Raji (cell line): ENCODE data around the gene AFAP1.

ENCODE experiments used
- POLR2A ChIP-seq: IDR thresholded peaks from 2 replicates; pipeline ENCODE4 v1.6.1; 2011; ENCODE audit warnings: low read depth, low read length, control low read depth; ENCODE audit not compliant: insufficient read depth

The AFAP1 gene

DNA sequence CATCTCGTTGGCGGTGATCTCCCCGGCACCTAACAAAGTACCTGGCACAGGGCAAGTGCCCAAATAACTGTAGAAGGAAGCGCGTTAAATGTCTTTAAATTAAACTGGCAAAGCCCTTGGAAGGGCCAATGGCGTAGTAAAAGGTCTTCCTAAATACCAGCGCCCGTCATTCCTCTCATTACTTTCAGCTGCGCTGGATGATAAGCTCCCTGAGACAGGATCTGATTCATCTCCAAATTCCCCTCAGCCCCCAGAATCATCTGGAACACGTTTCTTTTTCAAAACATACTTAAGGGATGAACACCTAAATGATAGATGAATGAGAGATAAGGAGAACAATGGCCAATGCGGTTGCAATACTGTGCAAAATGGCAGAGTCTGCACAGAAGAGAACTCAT is 95.1 kb downstream of the AFAP1 start:
- no peak for TF ChIP-seq POLR2A

DNA sequence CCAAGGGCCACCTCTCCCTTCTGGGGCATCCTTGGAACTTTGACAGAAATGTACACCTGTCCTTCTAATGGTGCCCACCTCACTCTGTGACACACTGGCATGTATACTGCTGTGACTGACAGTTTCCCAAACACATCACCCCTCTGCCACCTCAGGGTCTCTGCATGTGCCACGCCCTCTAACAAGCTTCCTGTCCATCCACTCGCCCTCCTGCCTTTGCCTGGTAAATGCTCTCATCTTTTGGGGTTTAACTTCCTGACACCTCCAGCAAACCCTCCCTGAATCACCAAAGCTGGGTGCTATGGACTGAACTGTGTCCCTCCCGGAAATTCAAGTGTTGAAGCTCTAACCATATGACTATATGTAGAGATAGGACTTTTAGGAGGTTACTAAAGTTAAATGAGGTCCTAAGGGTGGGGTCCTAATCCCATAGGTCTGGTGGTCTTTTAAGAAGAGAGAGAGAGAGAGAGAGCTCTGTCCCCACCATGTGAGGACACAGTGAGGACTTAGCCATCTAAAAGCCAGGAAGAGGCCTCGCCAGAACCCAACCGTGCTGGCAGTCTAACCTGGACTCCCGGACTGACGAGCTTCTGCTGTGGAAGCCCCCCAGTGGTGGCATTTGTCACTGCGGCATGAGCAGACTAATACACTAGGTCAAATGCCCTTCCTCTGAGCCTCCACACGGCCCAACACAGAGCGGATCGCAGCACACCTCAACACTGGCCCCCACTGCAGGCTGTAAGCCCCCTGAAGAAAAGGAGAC is 95.6 kb downstream of the AFAP1 start:
- no peak for TF ChIP-seq POLR2A

DNA sequence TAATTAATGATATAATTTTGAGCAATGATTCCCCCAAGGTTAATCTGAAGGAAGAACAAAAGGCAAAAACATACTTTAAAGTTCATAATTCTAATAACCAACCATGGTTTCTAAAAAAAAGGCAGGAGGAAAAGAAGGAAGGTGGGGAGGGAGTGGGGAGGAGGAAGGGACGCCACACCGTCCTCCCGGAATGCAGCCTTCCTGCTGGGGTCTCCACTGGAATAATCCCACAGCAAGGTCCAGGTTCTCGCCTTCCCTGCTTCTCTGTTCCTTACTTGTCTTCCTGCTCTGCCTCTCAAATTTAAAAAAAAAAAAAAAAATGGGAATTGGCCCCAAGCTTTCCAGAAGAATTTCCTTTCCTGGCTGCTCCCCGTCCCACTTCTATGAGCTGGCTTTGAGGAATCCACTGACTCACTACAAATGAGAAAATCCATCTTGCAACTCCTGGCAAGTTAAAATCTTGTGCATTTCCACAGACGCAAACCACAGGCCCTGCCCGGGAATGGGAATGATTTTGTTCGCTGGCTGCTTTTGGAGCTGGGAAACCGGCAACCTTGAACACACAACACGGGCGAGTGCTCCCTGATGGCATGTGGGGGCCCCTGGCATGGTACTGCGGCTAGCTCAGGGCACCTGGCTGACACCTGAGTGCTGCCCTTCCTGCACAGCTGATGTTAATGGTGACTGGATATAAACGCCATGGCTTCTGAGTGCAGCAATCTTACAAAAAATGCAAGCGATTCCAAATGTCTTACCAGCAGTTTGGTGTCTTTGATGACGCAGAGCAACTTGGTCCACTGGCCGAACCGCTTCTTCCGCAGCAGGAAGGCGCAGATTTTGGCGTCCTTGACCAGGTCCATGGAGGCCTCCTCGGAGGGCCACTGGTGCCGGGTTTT is 97.0 kb downstream of the AFAP1 start:
- TF ChIP-seq POLR2A, result no peak

DNA sequence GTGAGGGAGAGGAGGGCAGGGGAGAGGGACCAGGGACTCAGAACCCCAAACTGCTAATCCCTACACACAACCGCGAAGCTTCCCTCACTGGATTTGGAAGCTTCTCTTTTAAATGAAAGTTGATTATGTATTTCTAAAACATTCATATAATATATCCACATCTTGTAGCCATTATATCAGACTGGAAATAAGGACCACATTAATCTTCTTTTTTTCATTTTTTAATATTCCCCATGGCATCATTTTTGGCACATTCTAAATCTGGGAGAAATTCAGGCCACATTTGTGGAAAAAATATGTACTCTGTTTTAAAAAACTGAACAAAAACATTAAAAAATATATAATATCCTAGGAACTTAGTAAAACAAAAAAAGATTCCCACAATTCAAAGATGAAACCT is 97.8 kb downstream of the AFAP1 start:
- no peak for TF ChIP-seq POLR2A

DNA sequence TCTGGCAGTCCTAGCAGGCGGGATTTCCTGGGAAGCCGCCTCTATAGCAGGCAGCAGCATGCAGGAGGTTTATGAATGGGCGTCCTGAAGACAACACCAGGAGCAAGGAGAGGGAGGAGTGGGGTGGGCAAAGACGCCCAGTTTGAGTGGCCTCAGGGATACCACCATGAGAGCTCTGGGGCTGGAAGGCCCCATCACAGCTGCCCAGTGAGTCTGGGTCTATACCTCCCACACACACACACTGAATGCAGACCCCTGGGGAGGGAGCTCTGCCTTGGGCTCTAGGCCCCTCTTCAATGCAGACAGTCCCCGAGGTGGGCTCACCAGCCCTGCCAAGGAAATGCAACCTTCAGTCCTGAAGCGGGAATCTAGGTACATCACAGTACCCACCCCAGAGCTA is 98.6 kb downstream of the AFAP1 start:
- no peak for TF ChIP-seq POLR2A

DNA sequence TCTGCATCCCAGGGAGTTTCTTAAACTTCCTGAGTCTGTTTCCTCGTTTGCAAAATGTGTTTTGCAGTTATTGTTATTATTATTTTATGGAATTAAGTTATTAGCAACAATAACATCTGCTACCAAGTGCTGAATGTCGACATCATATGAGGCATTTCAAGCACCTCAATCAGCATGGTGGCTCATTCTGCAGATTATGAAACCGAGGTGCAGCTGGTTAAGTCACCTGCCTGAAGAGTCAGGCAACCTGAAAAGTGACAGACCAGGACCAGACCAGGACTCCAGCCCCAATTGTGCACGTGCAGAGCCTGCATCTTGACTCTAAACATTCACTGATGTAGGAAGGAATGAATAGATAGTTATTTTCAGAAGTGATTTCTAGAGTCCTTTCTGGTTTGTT is 99.8 kb downstream of the AFAP1 start:
- TF ChIP-seq POLR2A, result no peak

DNA sequence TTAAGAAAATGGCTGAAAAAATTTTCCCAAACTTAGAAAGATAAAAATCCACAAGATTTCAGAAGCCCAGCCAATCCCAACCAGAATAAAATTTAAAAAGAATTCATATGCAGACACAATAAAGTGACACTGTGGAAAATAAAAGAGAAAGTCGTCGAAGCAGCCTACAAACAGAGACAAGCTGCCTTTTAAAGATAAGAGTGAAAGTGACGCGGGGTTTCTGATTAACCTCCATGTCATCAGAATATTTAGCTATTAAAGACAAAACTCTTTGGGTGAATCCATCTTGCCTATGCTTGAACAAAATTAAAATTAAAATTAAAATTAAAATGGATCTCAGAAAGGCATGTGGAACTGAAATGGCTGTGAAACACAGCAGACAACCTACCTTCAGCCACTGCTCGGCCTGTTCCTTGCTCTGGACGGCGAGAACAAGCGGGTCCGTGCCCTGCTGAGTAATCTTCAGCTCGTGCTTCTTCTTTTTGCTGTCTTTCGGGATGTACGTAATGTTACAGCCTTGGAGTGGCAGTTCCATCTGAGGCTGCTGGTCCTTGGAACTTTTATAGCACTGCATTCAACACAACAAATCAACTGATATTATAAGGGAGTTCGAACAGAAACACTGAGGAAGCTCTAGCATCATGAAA is 101.4 kb downstream of the AFAP1 start:
- TF ChIP-seq POLR2A, result no peak

DNA sequence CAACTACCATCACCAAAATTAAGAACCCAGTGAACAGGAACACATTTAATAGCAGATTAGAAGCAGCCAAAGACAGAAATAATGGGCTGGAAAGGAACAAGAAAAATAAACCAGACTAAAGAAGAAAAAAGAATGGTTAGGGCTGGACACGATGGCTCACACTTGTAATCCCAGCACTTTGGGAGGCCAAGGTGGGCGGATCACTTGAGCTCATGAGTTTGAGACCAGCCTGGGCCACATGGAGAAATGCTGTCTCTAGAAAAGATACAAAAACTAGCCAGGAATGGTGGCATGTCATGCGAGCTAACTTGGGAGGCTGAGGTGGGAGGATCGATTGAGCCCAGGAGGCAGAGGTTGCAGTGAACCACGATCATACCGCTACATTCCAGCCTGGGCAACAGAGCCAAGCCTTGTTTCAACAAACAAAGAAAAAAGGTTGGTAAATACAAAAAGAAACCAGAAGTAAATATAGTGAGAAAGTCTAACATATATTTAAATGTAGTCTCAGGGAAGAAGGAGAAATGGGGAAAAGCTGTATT is 102.0 kb downstream of the AFAP1 start:
- TF ChIP-seq POLR2A, result no peak

DNA sequence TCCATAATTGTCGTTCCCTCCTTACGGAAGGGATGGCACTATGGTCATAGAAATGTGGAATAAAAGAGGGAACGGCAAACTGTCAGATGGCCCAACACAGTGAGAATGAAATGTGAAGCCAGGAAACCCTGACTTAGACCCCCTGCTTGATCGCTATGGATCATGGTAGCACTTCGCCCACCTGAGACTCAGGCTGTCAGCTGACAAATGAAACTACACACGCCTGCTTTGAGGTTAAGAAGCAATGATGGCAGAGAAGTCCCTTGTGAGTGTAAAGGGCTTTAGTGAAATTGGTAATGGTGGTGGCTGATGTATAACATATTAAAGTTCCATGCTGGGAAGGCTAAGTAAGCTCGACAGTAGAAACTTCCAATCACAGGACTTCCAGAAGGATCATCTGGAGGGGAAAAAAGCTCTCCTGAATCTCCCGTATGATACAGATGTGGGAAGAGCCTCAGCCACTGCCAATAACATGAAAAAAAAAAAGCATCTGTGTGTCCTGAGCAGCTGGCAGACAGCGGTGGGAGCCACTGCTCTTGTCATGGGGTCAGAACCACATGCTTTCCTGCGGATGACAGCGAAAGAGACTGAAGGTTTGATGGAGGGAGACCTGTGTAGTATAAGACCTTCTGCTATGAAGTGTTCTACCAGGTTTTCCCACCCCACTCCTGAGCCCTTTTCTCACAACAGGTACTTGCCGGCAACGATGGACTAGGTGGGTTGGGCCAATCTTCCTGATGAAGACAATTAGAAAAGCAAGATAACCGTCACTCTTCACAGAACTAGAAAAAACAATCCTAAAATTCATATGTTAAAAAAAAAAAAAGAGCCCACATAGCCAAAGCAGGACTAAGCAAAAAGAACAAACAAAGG is 107.6 kb downstream of the AFAP1 start:
- no peak for TF ChIP-seq POLR2A

DNA sequence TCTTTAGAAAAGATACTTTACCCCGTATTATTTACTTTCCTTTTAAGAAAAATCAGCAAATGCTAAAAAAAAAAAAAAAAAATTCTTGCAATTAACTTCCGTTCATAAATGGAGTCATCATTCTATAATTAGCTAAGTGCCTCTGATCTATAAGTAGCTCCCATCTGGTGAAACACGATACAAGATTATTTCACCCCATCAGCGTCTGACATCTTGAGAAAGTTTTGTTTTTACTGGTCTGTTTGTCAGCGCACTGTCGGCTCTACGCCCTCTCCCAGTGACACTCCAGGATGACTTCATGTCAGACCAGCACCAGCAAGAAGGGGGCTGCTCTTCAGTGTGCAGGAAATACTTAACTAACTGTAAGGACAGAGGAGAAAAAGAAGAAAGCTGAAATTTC is 108.3 kb downstream of the AFAP1 start:
- no peak for TF ChIP-seq POLR2A

DNA sequence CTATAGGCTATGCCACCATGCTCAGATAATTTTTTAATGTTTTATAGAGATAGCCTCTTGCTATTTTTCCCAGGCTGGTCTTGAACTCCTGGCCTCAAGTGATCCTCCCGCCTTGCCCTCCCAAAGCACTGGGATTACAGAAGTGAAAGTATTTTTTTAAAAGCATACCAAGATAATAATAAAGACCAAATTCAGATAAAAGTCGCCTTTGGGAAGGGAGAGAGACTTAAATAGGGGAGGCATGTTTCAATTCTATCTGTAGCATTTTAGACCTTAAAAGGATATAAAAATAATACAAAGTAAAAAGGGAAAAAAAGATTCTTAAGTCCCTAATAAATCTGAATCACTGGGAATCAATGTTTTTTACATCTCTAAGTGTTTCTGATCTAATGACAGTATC is 108.9 kb downstream of the AFAP1 start:
- no peak for TF ChIP-seq POLR2A

DNA sequence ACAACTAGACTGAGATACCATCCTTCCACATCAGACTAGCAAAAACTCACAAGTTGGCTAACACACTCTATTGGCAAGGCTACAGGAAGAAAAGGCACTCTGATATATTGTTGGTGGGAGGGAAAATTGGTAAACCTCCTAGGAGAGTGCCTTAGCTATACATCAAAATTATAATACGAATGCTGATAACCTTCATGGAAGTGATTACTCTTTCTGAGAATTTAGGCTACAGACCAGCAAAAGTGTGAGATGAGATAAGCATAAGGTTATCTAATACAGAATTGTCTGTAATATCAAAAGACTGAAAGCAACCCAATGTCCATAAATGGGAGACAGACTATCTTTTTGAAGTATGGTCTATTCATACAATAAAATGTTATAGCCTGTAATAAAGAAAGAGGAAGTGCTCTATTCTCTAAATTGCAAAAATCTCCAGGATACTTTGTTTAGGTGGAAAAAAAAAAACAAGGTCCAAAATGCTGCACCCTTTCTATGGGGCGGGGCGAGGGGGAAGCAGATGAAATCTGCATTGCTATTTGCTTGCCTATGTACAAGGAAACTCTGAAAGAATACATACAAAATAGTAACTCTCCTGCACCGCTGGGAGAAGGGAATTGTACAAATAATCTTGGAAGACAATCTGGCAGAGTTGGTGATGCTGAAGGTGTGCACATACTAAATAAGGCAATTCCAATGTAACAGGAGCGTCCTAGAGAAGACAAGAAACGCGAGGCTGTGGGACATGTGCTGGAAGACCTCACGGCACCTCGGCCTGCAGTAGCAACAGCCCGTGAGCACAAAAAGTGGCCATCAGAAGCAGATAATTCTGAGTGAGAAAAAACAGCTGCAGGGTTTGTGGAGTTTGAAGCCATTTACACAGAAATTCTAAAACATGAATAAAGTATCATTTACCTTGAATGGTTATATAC is 109.7 kb downstream of the AFAP1 start:
- TF ChIP-seq POLR2A, result no peak

DNA sequence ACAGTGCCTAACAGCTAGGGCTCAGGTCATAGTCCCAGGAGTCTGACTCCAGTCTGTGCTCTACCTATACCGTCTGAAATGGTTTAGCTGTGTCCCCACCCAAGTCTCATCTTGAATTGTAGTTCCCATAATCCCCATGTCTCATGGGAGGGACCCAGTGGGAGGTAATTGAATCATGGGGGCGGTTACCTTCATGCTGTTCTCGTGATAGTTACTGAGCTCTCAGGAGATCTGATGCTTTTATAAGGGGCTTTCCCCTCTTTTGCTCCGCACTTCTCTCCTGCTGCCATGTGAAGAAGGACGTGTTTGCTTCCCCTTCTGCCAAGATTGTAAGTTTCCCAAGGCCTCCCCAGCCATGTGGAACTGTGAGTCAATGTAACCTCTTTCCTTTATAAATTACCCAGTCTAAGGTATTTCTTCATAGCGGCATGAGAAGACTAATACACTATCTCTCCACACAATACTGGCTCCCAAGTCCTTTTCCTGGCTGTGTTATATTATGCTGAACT is 110.8 kb downstream of the AFAP1 start:
- TF ChIP-seq POLR2A, result no peak
